Liver (tissue), 3 donors: ENCODE measurements around the gene CCDC191.

Experiments used
- ATF3 ChIP-seq: IDR thresholded peaks from 2 replicates; pipeline ENCODE4 v1.6.1; 2016; ENCODE audit warnings: antibody characterized with exemption
- EGR1 ChIP-seq, 2 donors: IDR thresholded peaks; 2 replicates each; pipeline ENCODE4 v1.6.1; 2016 to 2018; ENCODE audit warnings: antibody characterized with exemption in 2 of 2, low read depth in 2 of 2
- FOXA1 ChIP-seq: IDR thresholded peaks from 2 replicates; pipeline ENCODE4 v1.6.1; 2016; ENCODE audit warnings: antibody characterized with exemption
- HNF4A ChIP-seq, 2 donors: conservative IDR thresholded peaks; 2 replicates each; pipeline ENCODE4 v1.6.1; 2016; ENCODE audit warnings: antibody characterized with exemption in 2 of 2, mild to moderate bottlenecking in 2 of 2
- HNF4G ChIP-seq: IDR thresholded peaks from 2 replicates; pipeline ENCODE4 v1.6.1; 2016; ENCODE audit warnings: antibody characterized with exemption
- JUND ChIP-seq, 2 donors: IDR thresholded peaks; 2 replicates each; pipeline ENCODE4 v1.6.1; 2016; ENCODE audit warnings: antibody characterized with exemption in 2 of 2
- RAD21 ChIP-seq, 2 donors: IDR thresholded peaks; 2 replicates each; pipeline ENCODE4 v1.6.1; 2016; ENCODE audit warnings: antibody characterized with exemption in 2 of 2, mild to moderate bottlenecking in 2 of 2
- REST ChIP-seq: IDR thresholded peaks from 2 replicates; pipeline ENCODE4 v1.6.1; 2016; ENCODE audit warnings: antibody characterized with exemption, mild to moderate bottlenecking
- TAF1 ChIP-seq: conservative IDR thresholded peaks from 2 replicates; pipeline ENCODE4 v1.6.1; 2016; ENCODE audit warnings: antibody characterized with exemption, mild to moderate bottlenecking
- YY1 ChIP-seq: IDR thresholded peaks from 2 replicates; pipeline ENCODE4 v1.6.1; 2016; ENCODE audit warnings: antibody characterized with exemption, mild to moderate bottlenecking
- TF ChIP-seq, protein P1 (sequence below): fragments of 150-350 bp; IDR thresholded peaks from 2 replicates; pipeline ENCODE4 v1.5.1; 2017; ENCODE audit warnings: improper control_type of control experiment, low read depth, low read length; ENCODE audit not compliant: missing input control
- donor health status: healthy.
- donor health status: healthy.

GRCh38 chr3:114078126-114078525 lies 21.8 kb upstream of the CCDC191 start:
- TF ChIP-seq TAF1 (no peak), RAD21 (IDR thresholded peaks at IDR 0.05) (no peak), REST (no peak), FOXA1 (no peak), JUND (IDR thresholded peaks at IDR 0.05) (no peak), ATF3 (no peak), EGR1 (IDR thresholded peaks at IDR 0.05; ENCODE audit: low read depth in 2 of 2) (no peak), HNF4G (no peak), YY1 (no peak), HNF4A (conservative IDR thresholded peaks at IDR 0.05) (no peak)
- TF ChIP-seq, protein P1, sequence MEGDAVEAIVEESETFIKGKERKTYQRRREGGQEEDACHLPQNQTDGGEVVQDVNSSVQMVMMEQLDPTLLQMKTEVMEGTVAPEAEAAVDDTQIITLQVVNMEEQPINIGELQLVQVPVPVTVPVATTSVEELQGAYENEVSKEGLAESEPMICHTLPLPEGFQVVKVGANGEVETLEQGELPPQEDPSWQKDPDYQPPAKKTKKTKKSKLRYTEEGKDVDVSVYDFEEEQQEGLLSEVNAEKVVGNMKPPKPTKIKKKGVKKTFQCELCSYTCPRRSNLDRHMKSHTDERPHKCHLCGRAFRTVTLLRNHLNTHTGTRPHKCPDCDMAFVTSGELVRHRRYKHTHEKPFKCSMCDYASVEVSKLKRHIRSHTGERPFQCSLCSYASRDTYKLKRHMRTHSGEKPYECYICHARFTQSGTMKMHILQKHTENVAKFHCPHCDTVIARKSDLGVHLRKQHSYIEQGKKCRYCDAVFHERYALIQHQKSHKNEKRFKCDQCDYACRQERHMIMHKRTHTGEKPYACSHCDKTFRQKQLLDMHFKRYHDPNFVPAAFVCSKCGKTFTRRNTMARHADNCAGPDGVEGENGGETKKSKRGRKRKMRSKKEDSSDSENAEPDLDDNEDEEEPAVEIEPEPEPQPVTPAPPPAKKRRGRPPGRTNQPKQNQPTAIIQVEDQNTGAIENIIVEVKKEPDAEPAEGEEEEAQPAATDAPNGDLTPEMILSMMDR, result no peak
